HG02610 (cell line): ENCODE measurements around the gene TOMT.
"Not testable (repeated sequence)": the region's sequence is repeated elsewhere in the genome, so short reads cannot be mapped to it uniquely, and the experiment has no call there.

Source experiments
- ATAC-seq: cut with Tn5 transposase; IDR thresholded peaks from one replicate; pipeline ENCODE4 v1.9.1; 2021; ENCODE audit warnings: mild to moderate bottlenecking, moderate library complexity; ENCODE audit not compliant: unreplicated experiment

Gene TOMT

DNA sequence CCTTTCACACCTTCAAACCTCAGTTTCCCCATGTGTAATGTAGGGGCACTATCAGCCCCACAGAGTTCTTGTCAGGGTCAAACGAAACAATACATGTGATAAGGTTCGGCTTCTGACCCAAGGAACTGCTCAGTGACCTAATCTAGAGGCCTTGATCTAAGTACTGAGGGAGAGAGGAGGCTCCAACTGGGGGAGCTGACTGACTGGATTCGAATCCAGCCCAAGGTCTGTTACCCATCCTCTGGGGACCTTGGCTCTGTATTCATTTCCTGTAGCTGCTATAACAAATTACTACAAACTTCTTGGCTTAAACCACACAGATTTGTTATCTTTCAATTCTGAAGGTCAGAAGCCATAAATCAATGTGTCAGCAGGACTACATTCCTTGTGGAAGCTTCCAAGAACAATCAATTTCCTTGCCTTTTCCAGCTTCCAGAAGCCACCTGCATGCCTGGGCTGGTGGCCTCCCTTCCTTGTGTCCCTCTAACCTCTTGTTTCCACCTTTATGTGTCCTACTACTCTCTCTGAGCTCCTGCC, 17.5 kb downstream of the TOMT start:
- no peak for ATAC-seq

DNA sequence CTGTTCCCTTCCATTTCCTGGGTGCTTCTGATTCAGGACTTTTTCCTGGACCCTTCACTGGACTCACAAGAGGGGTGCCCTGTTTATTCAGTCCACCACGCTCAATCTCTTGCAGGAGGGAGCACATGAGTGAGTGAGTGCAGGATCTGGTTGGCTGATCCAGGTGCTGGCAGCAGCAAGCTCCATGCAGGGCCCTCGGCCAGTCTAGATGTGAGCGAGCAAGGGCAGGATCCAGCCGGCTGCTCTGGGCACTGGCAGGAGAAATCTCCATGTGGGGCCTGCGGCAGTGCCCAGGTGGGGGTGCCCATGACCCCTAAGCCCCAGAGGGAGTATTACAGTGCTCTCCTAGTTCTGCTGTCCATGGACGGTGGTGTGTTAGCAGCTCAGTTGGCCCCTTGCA, 18.3 kb downstream of the TOMT start:
- ATAC-seq: no peak

DNA sequence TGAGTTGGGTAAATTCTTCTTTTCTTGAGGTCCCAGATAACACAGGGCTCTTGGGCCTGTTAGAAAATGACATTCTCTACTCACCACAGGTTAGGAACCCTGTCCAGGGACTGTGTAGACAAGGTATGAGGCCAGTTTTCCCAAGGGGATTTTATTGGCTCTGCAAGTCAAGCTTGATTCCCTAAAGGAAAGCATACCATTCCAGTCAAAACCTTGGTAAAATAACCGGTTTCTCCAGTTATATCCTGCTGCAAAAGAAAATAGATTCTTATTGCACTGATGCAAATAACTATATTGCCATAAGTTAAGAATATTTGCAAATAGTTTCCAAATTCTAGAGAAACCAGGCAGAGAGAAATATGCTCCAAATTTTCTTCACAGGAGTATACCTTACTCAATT, 20.2 kb downstream of the TOMT start:
- no peak for ATAC-seq

DNA sequence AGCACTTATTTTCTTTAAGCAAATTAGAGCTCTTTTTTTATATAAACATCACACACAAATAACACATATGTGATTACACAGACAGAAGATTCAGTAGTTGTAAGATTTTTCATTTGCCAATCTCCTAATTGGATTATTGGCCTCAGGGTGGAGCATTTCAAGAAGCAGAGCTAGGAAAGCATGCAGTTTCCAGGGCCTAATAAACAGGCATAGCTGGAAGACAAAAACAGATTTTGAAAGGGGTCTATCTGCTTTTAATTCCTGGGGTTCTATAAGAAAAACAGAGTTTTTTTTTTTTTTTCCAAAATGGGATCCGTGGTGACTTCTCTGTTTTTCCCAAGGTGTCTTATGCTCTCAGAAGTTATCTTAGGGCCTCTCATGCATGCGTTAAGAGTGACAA, 22.2 kb downstream of the TOMT start:
- no peak for ATAC-seq

DNA sequence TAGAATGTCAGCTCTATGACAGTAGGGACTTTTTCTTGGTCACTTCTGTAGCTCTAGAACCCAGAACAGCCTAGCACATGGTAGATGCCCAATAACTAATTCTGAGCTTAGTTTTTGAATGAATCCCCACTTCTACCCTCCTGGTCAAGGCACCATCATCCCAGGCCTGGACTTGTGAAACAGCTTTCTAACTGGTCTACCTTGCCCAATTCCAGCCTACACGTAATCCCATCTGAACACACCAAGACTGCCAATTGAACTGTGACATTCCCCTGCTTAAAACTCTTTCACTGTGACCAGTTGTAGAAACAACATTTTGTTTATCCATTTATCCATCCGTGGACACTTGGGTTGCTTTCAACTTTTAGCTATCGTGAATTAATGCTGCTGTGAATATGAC, 23.7 kb downstream of the TOMT start:
- no peak for ATAC-seq

DNA sequence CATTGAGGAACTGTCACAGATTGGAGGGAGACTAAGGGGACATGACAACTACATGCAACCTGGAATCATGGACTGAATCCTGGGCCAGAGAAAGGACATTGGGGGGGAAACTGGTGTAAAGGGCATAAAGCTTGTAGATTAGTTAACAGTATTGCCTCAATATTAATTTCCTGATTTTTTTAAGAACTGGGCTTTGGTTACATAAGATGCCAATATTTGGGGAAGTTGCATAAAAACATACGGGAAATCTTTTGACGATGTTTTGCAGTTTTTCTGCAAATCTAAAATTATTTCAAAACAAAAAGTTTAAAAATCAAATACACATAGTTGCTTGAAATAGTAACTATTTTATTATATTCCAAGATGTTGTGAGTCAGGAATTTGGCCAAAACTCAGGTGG, 26.9 kb downstream of the TOMT start:
- ATAC-seq: no peak

DNA sequence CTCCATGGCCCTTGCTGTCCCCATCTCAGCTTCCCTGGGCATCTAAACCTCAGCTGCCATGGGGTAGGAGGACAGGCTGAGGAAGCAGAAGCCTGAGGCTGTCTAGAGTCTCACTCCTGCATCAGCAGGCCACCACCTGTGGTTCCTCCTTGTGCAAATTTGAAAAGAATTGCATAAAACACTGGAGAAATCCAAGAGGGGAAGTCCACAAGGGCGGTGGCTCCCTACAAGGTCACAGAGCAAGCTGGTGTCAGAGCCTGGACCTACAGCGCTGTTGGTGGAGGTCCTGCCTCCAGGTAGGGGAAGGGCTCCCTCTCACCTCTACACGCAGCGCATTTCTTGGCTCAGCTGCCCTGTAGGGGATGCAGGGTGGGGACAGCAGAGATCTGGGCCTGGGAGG, 29.7 kb downstream of the TOMT start, which contains the start of gene FOLR3:
Gene FOLR3 (plus strand): TSS at position 253 of the 400 bp plus-strand sequence. CDS start 228 bp downstream, outside the sequence.
- not testable (repeated sequence) for ATAC-seq

DNA sequence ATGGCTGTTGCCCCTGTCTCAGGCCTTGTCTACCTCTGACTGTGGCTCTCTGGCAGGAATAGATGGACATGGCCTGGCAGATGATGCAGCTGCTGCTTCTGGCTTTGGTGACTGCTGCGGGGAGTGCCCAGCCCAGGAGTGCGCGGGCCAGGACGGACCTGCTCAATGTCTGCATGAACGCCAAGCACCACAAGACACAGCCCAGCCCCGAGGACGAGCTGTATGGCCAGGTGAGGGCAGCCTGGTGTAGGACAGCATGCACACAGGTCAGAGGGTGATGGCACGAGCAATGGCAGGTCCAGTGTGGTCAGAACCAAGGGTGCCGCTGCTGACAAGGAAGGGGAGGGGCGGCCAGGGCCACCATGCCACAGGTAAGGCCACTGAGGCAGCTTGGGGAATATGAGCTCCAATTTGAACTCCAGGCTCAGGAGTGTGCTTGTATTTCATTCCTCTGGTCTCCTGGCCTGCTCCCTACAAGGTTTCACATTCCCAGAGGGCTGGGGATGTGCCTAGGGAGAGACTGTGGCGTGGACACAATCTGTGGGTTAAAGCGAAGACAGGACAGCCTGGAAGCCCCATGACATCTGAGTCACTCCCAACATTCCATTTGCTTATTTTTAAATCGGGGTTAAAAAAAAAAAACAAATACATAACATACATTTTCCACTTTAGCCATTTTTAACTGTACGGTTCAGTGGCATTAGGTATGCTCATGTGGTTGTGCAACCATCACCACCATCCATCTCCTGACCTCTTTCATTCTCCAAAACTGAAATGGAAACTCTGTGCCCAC, 30.4 kb downstream of the TOMT start:
- no peak for ATAC-seq

DNA sequence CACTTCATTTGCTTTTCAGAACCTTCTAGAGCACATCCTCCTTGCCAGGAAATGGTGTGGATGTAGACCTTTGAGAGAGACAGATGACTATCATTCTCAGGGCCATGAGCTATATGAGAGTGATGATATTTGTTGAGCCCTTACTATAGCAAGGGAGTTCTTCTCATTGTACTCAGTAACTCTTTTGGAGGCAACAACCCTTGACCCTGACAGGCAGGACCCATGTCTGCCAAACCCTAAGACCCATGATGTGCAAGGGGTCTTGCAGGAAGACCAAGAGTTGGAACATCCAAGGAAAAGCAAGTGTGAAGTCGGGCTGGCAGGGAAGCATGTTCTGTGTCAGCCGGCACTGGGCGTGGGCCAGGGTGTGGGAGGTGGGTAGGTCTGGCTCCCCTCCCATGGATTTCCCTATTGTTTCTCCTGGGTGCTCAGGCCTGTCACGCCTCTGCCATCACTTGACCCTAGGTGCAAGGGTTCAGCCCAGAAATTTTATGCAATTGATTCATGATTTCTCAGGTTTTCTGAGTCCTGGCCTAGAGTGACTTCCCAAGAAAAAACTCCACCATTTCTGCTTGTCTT, 31.0 kb downstream of the TOMT start:
- no peak for ATAC-seq

DNA sequence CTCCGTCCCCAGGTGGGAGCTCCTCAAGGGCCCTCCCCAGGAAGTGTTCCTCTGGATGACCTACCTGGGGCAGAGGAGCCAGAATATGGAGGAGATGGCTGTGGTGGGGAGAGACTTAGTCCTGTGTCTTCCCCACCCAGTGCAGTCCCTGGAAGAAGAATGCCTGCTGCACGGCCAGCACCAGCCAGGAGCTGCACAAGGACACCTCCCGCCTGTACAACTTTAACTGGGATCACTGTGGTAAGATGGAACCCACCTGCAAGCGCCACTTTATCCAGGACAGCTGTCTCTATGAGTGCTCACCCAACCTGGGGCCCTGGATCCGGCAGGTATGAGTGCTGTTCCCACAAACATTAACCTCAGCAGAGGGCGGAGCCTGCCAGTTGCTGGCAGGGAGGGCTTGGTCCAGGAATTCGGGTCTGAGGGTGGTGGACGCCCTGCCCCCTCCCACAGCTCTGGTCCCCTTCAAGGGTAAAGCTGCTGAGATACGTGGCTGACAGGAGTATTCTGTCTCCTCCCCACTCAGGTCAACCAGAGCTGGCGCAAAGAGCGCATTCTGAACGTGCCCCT, 33.2 kb downstream of the TOMT start:
- no peak for ATAC-seq

DNA sequence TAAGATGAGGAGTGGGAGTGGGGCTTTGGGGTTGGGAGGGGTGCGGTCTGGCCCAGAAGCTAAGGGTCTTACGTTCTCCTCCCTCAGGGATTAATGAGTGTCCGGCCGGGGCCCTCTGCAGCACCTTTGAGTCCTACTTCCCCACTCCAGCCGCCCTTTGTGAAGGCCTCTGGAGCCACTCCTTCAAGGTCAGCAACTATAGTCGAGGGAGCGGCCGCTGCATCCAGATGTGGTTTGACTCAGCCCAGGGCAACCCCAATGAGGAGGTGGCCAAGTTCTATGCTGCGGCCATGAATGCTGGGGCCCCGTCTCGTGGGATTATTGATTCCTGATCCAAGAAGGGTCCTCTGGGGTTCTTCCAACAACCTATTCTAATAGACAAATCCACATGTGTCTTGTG, 33.8 kb downstream of the TOMT start:
- no peak for ATAC-seq

DNA sequence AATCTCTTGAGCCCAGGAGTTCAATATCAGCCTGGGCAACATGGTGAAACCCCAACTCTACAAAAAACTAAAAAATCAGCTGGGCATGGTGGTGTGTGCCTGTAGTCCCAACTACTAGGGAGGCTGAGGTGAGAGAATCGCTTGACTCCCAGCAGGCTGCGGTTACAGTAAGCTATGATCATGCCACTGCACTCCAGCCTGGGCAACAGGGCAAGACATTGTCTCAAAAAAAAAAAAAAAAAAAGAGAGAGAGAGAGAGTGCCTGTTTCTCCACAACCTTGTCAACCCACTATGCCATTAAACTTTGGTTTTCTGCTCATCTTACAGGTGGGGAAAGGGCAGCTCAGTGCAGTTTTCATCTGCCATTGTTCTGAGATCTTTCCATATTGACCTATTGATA, 34.9 kb downstream of the TOMT start:
- ATAC-seq: no peak

DNA sequence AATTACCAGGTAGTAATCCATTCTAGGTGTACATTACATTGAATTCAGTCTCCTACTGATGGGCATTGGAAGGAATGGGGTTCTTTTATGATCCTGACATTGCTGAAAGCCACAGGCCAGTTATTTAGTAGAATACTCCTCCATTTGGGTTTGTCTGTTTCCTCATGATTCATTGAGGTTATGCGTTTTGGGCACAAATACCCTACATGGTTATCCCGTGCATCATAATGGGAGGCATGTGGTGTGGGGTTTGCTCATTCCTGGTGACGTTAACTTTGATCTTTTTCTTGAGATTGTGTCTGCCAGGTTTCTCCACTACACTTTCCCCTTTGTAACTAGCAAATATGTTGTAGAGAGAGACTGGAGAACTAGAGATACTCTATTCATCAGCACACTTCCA, 35.3 kb downstream of the TOMT start:
- ATAC-seq: no peak

DNA sequence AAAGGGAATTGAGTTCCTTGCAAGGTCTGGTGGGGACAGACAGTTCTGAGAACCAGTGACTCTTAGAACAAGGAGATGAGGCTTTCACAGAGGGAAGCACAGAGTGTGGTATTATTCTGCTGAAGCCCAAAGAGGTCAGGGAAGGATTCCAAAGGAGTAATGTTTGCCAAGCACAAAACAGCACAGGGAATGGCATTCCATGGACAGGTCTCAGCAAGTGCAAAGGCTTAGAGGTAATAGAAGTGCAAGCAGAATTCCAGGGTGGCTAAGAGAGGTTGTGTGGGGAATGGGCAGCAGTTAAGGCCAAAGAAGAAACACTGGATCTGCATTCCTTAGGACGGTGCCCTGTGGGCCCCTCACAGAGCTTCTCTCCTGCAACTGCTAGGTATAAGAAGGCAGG, 36.4 kb downstream of the TOMT start:
- not testable (repeated sequence) for ATAC-seq

DNA sequence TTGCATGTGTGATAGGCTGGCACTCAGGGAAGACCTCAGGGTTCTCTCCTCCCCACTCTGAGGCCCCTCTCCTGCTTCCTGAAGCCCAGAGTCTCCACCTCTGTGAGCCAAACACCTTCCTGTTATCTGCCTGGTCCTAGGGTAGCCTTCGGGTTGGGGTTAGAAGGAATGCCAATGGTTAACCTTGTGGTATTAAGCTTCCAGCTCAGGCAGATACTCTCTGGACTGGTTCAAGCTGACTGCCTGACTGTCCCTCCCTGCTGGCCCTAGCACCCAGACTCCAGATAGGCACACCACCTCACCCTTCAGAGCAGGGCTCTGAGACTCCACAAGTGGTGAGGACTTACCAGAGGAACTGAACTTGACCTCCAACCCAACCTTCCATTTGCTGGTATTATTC, 36.8 kb downstream of the TOMT start:
- ATAC-seq: not testable (repeated sequence)

DNA sequence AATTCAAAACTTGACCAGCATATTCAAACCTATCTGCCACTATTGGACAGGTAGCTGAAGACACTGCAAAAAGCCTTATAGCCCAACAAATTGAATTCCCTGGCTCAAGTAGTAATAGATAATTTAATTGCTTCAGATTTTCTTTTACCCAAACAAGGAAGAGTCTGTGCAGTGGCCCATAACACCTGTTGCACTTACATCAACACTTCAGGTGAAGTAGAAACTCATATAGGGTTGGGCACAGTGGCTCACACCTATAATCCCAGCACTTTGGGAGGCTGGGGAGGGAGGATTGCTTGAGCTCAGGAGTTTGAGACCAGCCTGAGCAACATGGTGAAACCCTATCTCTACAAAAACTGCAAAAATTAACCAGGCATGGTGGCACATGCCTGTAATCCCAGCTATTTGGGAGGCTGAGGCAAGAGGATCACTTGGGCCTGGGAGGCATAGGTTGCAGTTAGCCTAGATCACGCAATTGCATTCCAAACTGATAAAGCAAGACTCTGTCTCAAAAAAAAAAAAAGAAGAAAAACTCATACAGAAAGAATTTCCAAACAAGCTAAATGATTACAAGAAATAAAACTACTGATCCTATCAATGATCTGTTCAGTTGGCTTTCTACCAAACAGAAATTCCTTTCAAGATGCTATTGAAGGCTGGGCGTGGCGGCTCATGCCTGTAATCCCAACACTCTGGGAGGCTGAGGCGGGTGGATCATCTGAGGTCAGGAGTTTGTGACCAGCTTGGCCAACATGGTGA, 39.3 kb downstream of the TOMT start:
- no peak for ATAC-seq

DNA sequence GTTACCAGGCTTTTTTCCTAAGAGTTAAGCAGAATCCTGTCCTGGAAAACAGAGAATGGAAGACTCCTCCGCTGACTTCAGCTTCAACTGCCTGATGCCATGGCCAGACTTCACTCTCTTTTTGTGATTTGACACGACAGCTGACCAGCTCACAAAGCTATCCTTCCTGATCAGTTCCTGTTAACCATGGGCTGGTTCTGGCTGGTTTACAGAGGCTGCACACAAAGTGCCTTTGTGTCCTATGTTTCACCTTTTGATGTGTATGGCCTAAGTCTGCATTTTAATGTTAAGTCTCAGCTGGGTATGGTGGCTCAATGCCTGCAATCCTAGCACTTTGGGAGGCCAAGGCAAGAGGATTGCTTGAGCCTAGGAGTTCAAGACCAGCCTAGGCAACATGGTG, 40.9 kb downstream of the TOMT start:
- no peak for ATAC-seq

DNA sequence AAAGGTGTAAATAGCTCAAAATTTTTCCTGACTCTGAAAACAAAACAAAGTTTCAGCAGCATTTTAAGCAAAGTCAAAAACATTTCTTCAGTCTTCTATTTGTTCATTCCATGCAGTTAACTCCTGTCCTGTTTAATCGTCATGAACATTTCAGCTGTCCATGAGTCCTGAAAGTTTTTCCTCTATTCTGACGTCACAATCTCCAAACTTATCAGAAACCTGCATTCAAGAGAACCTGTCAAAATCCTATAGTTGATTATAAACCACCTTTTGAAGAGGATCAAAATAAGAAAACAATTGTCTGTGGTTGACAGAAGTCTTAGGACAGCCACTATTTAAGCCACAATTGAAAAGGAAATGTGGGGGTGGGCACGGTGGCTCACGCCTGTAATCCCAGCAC, 45.2 kb downstream of the TOMT start:
- ATAC-seq: no peak

DNA sequence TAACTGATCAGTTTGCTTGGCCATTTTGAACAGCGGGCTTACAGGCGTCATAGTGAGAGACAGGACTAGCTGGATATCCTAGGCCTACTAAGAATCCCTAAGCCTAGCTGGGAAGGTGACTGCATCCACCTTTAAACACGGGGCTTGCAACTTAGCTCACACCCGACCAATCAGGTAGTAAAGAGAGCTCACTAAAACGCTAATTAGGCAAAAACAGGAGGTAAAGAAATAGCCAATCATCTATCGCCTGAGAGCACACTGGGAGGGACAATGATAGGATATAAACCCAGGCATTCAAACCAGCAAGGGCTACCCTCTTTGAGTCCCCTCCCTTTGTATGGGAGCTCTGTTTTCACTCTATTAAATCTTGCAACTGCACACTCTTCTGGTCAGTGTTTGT, 48.1 kb downstream of the TOMT start:
- not testable (repeated sequence) for ATAC-seq

DNA sequence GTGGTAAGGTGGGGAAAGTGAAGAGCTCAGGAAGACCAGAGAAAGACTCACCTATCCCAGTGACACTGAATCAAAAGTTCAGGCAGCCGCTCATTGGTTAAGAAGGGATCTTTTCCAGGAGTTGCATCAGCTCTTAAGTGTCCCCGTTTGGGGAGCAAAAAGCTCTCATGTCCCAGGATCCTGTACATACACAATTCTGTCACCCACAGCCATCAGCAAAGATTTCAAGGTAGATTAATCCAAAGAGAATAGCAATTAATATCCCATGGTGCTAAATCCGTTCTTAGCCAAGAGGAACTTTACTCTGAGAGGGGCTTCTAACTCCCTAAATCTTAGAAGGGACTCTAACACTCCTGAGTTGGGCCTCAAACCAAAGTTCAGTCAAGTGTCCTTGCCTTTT, 49.1 kb downstream of the TOMT start:
- ATAC-seq: no peak

DNA sequence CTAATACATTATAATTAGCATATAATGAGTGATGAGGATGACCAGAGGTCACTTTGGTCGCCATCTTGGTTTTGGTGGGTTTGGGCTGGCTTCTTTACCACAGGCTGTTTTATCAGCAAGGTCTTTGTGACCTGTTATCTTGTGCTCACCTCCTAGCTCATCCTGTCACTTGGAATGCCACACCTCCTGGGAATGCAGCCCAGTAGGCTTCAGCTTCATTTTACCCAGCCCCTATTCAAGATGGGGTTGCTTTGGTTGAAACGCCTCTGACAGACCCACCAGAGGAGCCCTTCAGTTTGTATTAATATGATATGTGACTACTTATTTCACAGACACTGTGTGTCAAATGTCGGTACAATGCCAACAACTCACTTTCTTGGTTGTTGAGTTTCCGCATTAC, 50.0 kb downstream of the TOMT start:
- no peak for ATAC-seq
